Measurements from ENCODE around the gene ARL4D.
"Not testable (repeated sequence)": the region's sequence is repeated elsewhere in the genome, so short reads cannot be mapped to it uniquely, and the experiment has no call there.

Gene ARL4D

GRCh38 chr17:43368740-43369506 lies 29.9 kb upstream of the ARL4D start:
- TF ChIP-seq, protein P1, sequence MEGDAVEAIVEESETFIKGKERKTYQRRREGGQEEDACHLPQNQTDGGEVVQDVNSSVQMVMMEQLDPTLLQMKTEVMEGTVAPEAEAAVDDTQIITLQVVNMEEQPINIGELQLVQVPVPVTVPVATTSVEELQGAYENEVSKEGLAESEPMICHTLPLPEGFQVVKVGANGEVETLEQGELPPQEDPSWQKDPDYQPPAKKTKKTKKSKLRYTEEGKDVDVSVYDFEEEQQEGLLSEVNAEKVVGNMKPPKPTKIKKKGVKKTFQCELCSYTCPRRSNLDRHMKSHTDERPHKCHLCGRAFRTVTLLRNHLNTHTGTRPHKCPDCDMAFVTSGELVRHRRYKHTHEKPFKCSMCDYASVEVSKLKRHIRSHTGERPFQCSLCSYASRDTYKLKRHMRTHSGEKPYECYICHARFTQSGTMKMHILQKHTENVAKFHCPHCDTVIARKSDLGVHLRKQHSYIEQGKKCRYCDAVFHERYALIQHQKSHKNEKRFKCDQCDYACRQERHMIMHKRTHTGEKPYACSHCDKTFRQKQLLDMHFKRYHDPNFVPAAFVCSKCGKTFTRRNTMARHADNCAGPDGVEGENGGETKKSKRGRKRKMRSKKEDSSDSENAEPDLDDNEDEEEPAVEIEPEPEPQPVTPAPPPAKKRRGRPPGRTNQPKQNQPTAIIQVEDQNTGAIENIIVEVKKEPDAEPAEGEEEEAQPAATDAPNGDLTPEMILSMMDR (conservative IDR thresholded peaks at IDR 0.05; ENCODE audit: low read depth), result 0 out of 2 replicates have a peak, but pooled peaks have one; percentile 12
- CTCF ChIA-PET, result interaction anchor here (0.7 to 1.3 kb wide), 4 partner anchors 19 to 115 kb away, joined by 3 to 7 read pairs (median 5); partner anchors contain the start of gene DHX8
- peak overlapping the region; percentile 99 for H3K27ac ChIP-seq
- POLR2A ChIA-PET (ENCODE audit: low non-redundant PET), result interaction anchor here (0.6 to 2.7 kb wide), 8 partner anchors 12 to 115 kb away, joined by 3 to 32 read pairs (median 4); partner anchors contain the start of gene DHX8
- peak; percentile 37 for DNase-seq (ENCODE audit: low spot score)

DNA sequence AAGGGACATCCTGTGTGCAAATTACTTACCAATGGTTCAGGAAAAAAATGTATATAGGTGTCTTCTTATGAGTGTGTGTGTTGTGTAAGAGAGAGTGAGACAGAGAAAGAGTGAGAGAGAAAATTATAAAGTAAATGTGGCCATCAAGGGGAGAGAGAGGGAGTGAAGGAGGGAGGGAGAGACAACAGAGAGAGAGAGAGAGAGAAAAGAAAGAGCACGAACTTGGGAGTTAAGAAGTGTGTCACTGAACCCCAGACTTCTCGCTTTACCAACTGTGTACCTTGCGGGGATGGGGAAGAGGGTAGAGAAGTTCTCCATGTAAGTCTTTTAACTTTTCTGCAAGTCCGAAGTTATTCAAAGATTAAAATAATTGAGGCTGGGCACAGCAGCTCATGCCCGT lies 28.8 kb upstream of the ARL4D start:
- no peak for DNase-seq (ENCODE audit: low spot score)
- H3K27ac ChIP-seq, result peak overlapping the region; percentile 37
- ChIA-PET CTCF (no interaction called here), POLR2A (ENCODE audit: low non-redundant PET) (interaction anchor here (0.6 to 2.7 kb wide), 4 partner anchors 18 to 54 kb away, joined by 3 to 32 read pairs (median 6); no protein-coding TSS in a partner anchor)
- TF ChIP-seq, protein P1 (conservative IDR thresholded peaks at IDR 0.05; ENCODE audit: low read depth), result no peak

DNA sequence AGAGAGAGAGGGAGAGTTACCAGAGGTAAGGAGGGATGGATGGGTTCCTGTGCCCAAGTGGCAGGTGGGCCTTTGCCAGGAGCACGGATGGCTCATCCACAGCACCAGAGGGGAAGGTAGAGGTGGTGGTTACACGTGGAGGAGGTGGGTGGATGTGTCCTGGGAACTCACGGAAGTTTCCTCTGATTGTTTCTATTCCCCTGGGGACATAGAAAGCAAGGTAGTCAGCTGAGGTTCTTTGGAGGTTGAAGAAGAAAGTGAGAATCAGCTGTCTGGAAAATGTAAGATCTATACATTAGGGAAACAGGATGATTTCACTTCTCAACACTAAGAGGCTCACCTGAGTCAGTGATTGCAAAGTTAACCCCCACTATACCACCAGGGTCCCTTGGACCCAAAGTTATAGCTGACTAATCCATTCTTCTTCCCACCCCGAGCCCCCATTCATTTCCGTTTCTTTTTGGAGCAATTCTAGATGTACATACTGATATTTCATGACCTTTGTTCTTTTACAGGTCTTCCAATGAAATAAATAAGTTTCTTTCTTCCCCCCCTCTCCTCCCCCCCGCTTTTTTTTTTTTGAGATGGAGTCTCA lies 27.5 kb upstream of the ARL4D start:
- ChIA-PET CTCF (no interaction called here), POLR2A (ENCODE audit: low non-redundant PET) (no interaction called here)
- TF ChIP-seq, protein P1 (conservative IDR thresholded peaks at IDR 0.05; ENCODE audit: low read depth), result no peak
- DNase-seq (ENCODE audit: low spot score), result no peak
- H3K27ac ChIP-seq, result no peak overlapping the region

DNA sequence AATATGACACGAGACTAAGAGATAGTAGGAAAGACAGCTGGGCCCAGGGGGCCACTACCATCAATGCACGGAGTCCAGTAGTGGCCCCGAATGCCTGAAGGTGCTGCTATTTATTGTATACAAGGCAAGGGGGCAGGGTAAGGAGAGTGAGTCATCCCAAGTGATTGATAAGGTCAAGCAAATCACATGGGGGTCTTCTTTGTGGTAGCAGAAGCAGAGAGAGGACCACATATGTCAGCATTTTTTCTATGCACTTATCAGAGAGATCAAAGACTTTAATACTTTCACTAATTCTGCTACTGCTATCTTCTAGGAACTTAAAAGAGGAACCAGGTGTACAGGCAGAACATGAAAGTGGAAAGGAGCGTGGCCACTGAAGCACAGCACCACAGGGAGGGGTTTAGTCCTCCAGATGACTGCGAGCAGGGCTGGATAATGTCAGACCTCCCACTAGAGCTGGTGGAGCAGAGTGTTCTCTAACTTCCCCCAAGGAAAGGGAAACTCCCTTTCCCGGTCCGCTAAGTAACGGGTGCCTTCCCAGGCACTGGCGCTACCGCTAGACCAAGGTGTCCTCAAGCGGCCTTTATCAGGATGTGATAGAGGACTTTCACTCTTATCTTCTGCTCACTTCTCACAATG lies 26.4 kb upstream of the ARL4D start:
- ChIA-PET CTCF (no interaction called here), POLR2A (ENCODE audit: low non-redundant PET) (interaction anchor here (1.2 kb wide), 1 partner anchor 16 kb away, joined by 5 read pairs; no protein-coding TSS in a partner anchor)
- DNase-seq (ENCODE audit: low spot score), result no peak
- H3K27ac ChIP-seq, result no peak overlapping the region
- TF ChIP-seq, protein P1 (conservative IDR thresholded peaks at IDR 0.05; ENCODE audit: low read depth), result no peak

GRCh38 chr17:43373356-43373755 lies 25.4 kb upstream of the ARL4D start:
- ChIA-PET CTCF (interaction anchor here (0.6 kb wide), 1 partner anchor 275 kb away, joined by 3 read pairs; no protein-coding TSS in a partner anchor), POLR2A (ENCODE audit: low non-redundant PET) (interaction anchor here (1.2 kb wide), 1 partner anchor 15 kb away, joined by 5 read pairs; no protein-coding TSS in a partner anchor)
- TF ChIP-seq, protein P1 (conservative IDR thresholded peaks at IDR 0.05; ENCODE audit: low read depth), result no peak
- DNase-seq (ENCODE audit: low spot score), result no peak
- H3K27ac ChIP-seq, result no peak overlapping the region

GRCh38 chr17:43375915-43376314 lies 22.9 kb upstream of the ARL4D start:
- POLR2A ChIA-PET (ENCODE audit: low non-redundant PET); CTCF ChIA-PET; DNase-seq (ENCODE audit: low spot score): not testable (repeated sequence)
- peak overlapping the region; percentile 2; the same call in 1 of the 2 replicates for H3K27ac ChIP-seq

All from RWPE1 (cell line).